ENCODE results near the gene KRTAP12-1. TPM values are rescaled to one million over a fixed set of nuclear protein-coding genes. Genes with fewer than 3 reads are reported as not detected.
"Not testable (repeated sequence)": the region's sequence is repeated elsewhere in the genome, so short reads cannot be mapped to it uniquely, and the experiment has no call there.

Gene KRTAP12-1
- polyA plus RNA-seq, 3 donors from 2014 or later: not detected

DNA sequence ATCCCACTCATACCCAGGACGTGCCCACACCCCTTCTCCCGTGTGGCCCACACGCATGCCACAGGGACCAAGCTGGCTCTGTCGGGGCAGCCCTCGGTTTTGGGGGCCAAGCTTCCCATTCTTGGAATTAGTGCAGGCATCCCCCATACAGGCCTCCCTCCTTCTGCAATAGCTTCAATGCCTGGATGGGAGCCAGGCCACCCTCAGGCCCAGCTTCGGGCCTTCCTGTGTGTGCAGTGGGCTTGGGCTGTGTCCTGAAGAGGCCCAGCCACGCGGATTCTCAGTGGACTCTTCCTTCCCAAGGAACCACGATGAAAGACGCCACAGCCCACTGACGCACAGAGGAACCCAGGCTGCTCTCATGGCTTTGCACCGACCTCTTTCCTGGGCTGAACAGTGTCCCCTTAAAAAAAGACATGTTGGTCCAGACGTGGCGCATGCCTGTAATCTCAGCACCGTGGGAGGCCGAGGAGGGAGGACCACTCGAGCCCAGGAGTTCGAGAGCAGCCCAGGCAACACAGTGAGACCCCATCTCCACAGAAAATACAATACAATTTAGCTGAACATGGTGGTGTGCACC, 32.4 kb downstream of the KRTAP12-1 start:
- no peak overlapping the region for H3K4me3 Mint-ChIP-seq
- peaks cover 1 to 7% (median 3%) of the 10 kb centered on the region in 3 donors for H3K27me3 Mint-ChIP-seq (ENCODE audit: low read depth in 3 of 3)
- peaks cover 8 to 11% (median 9%) of the 10 kb centered on the region in 6 donors for H3K9me3 Mint-ChIP-seq
- H3K27ac Mint-ChIP-seq: no peak overlapping the region
- peaks cover 3 to 5% (median 5%) of the 10 kb centered on the region in 3 donors for H3K36me3 Mint-ChIP-seq
- H3K4me1 Mint-ChIP-seq: peaks cover 1 to 10% of the 10 kb centered on the region in 2 donors
- no peak for DNase-seq

DNA sequence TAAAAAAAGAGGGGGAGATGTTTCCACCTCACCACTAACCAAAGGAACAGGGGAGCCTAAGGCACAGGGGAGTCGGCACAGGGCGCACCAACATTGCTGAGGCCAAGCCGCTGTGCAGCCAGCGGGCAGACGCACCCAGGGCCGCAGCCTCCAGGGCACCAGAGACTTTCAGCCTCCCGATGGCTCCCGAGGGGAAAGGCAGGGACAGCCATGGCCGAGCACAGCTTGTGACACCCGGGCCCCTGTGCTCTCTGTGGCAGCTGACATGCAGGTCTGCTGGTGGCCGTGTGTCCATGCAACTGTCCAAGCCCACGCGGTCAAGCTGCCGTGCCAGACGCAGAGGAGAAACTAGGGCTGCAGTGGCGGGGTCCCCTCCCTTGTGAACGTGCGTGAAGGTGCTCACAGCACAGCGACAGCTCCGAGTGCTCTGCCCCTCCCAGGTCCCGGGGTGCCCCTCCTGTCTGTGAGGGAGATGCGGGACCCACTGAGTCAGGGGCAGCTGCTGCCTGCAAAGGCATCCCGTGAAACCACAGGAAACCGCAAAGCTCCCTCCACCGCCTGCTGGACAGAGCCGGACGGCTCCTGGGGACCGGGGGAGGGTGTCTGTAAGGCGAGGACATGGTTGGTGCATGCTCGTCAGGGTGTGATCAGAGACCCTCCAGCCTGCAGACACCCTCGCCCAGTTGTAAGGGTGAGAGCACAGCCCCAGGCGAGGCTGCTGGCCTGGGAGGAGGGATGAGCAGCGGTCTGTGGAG, 33.2 kb downstream of the KRTAP12-1 start:
- peaks cover 0 to 3% of the 10 kb centered on the region in 2 donors for H3K4me1 Mint-ChIP-seq
- peaks cover 9 to 13% (median 11%) of the 10 kb centered on the region in 3 donors for H3K36me3 Mint-ChIP-seq
- DNase-seq: no peak
- H3K27me3 Mint-ChIP-seq (ENCODE audit: low read depth in 3 of 3): peaks cover 0 to 10% (median 5%) of the 10 kb centered on the region in 3 donors
- no peak overlapping the region for H3K27ac Mint-ChIP-seq
- H3K9me3 Mint-ChIP-seq: peaks cover 8 to 20% (median 18%) of the 10 kb centered on the region in 6 donors
- H3K4me3 Mint-ChIP-seq: no peak overlapping the region

- Mint-ChIP-seq H3K27me3 (ENCODE audit: low read depth in 3 of 3) (peaks cover 4 to 10% (median 5%) of the 10 kb centered on the region in 3 donors), H3K4me3 (no peak overlapping the region), H3K27ac (no peak overlapping the region), H3K4me1 (no peaks in the 10 kb centered on the region), H3K36me3 (peaks cover 9 to 13% (median 11%) of the 10 kb centered on the region in 3 donors), H3K9me3 (peaks cover 10 to 30% (median 23%) of the 10 kb centered on the region in 6 donors)
- no peak for DNase-seq
Measured at GRCh38 chr21:44647222-44647552, 34.8 kb downstream of the KRTAP12-1 start.

DNA sequence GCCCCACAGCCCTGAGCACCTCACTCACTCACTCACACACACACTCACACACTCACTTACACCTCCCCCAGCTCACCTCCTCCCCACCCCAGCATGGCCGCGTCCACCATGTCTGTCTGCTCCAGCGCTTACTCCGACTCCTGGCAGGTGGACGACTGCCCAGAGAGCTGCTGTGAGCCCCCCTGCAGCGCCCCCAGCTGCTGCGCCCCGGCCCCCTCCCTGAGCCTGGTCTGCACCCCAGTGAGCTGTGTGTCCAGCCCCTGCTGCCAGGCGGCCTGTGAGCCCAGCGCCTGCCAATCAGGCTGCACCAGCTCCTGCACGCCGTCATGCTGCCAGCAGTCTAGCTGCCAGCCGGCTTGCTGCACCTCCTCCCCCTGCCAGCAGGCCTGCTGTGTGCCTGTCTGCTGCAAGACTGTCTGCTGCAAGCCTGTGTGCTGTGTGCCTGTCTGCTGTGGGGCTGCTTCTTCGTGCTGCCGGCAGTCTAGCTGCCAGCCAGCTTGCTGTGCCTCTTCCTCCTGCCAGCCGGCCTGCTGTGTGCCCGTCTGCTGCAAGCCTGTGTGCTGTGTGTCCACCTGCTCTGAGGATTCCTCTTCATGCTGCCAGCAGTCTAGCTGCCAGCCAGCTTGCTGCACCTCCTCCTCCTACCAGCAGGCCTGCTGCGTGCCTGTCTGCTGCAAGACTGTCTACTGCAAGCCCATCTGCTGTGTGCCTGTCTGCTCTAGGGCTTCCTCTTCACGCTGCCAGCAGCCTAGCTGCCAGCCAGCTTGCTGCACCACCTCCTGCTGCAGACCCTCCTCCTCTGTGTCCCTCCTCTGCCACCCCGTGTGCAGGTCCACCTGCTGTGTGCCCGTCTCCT, 35.4 kb downstream of the KRTAP12-1 start, which contains the start of gene KRTAP10-11:
Gene KRTAP10-11 (plus strand): TSS at position 49 of the 856 bp plus-strand sequence. CDS start 45 bp downstream, at position 94.
- H3K9me3 Mint-ChIP-seq: peaks cover 10 to 30% (median 23%) of the 10 kb centered on the region in 6 donors
- not testable (repeated sequence) for H3K27me3 Mint-ChIP-seq (ENCODE audit: low read depth in 3 of 3); H3K4me3 Mint-ChIP-seq; DNase-seq; H3K4me1 Mint-ChIP-seq
- peaks cover 9 to 13% (median 11%) of the 10 kb centered on the region in 3 donors for H3K36me3 Mint-ChIP-seq
- H3K27ac Mint-ChIP-seq: peak within 1 kb of the TSS in 1 of 6 donors; percentile 49

DNA sequence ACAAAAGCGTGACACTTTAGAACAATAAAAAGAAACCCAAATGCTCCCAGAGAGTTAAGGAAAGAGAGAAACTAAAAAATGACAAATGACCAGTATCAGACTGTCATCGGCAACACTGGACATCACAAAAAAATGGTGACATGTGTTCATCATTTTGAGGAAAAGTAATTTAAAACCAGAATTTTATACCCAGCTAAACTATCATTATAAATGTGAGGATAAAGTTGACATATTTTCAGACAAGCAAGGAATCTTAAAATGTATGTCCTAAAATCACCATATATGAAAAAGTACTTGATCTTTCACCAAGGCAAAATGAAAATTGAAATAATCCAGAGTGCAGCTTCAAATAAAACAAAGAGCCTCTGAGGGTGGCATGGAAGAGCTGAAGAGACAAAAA, 37.1 kb downstream of the KRTAP12-1 start:
- Mint-ChIP-seq H3K27ac (no peak overlapping the region), H3K4me1 (no peaks in the 10 kb centered on the region), H3K27me3 (ENCODE audit: low read depth in 3 of 3) (peaks cover 8 to 13% (median 9%) of the 10 kb centered on the region in 3 donors), H3K4me3 (no peak overlapping the region), H3K9me3 (peaks cover 13 to 35% (median 23%) of the 10 kb centered on the region in 6 donors), H3K36me3 (peaks cover 9 to 17% (median 16%) of the 10 kb centered on the region in 3 donors)
- no peak for DNase-seq

GRCh38 chr21:44643741-44644310, 38.1 kb downstream of the KRTAP12-1 start:
- Mint-ChIP-seq H3K4me1 (peaks cover 0 to 2% of the 10 kb centered on the region in 2 donors), H3K9me3 (peaks cover 13 to 35% (median 23%) of the 10 kb centered on the region in 6 donors), H3K27me3 (ENCODE audit: low read depth in 3 of 3) (peaks cover 10 to 13% (median 11%) of the 10 kb centered on the region in 3 donors), H3K4me3 (no peak overlapping the region), H3K36me3 (peaks cover 9 to 17% (median 17%) of the 10 kb centered on the region in 3 donors), H3K27ac (peak overlapping the region in 1 of 6 donors; percentile 7)
- DNase-seq: no peak

- DNase-seq: no peak
- Mint-ChIP-seq H3K4me3 (no peak overlapping the region), H3K36me3 (peaks cover 9 to 17% (median 17%) of the 10 kb centered on the region in 3 donors), H3K27me3 (ENCODE audit: low read depth in 3 of 3) (peaks cover 6 to 15% (median 11%) of the 10 kb centered on the region in 3 donors), H3K27ac (no peak overlapping the region), H3K4me1 (peaks cover 0 to 2% of the 10 kb centered on the region in 2 donors), H3K9me3 (peaks cover 13 to 35% (median 23%) of the 10 kb centered on the region in 6 donors)
Measured at GRCh38 chr21:44640761-44641160, 41.2 kb downstream of the KRTAP12-1 start.

DNA sequence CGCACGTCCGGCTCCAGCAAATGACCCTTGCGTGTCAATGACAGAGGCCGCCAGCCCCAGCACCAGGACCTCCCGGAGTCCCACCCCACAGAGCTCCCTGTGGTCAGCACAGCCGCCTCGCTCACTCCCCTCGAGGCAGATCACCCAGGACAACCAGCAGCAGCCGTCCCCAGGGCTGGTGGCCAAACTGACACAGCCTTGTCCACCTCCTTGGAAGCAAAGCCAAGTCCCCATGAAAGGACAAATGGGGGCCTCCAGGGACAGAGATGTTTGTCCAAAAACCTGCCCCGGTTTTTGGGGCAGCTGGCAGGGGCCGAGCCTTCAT, 42.7 kb downstream of the KRTAP12-1 start:
- DNase-seq: no peak
- Mint-ChIP-seq H3K9me3 (peaks cover 3 to 21% (median 11%) of the 10 kb centered on the region in 6 donors), H3K27ac (no peak overlapping the region), H3K4me1 (peaks cover 0 to 2% of the 10 kb centered on the region in 2 donors), H3K27me3 (ENCODE audit: low read depth in 3 of 3) (peaks cover 1 to 15% (median 11%) of the 10 kb centered on the region in 3 donors), H3K4me3 (no peak overlapping the region), H3K36me3 (peaks cover 4 to 12% (median 9%) of the 10 kb centered on the region in 3 donors)

- H3K27ac Mint-ChIP-seq, DNase-seq, H3K36me3 Mint-ChIP-seq, H3K4me3 Mint-ChIP-seq, H3K4me1 Mint-ChIP-seq: not testable (repeated sequence)
- H3K9me3 Mint-ChIP-seq: peaks cover 1 to 15% (median 7%) of the 10 kb centered on the region in 6 donors
- H3K27me3 Mint-ChIP-seq (ENCODE audit: low read depth in 3 of 3): peaks cover 1 to 15% (median 11%) of the 10 kb centered on the region in 3 donors
Measured at GRCh38 chr21:44638506-44639330, 43.2 kb downstream of the KRTAP12-1 start.

DNA sequence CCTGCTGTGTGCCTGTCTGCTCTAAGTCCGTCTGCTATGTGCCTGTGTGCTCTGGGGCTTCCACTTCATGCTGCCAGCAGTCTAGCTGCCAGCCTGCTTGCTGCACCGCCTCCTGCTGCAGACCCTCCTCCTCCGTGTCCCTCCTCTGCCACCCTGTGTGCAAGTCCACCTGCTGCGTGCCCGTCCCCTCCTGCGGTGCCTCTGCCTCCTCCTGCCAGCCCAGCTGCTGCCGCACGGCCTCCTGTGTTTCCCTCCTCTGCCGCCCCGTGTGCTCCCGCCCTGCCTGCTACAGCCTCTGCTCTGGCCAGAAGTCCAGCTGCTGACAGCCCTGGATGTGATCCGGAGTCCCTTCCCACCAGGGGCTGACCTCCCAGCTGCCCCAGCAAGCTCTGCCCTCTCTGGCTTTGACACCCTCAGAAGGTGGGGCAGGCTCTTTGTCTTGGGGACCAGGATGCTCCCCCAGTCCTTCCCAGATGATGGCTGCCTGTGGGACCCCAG, 44.1 kb downstream of the KRTAP12-1 start:
- H3K36me3 Mint-ChIP-seq, DNase-seq, H3K4me1 Mint-ChIP-seq, H3K4me3 Mint-ChIP-seq: not testable (repeated sequence)
- Mint-ChIP-seq H3K9me3 (peaks cover 4 to 15% (median 8%) of the 10 kb centered on the region in 6 donors), H3K27me3 (ENCODE audit: low read depth in 3 of 3) (peaks cover 1 to 15% (median 7%) of the 10 kb centered on the region in 3 donors), H3K27ac (peak overlapping the region in 1 of 6 donors; percentile 78)

- Mint-ChIP-seq H3K36me3 (peaks cover 6 to 12% (median 11%) of the 10 kb centered on the region in 3 donors), H3K4me3 (no peak within 1 kb of the TSS), H3K27ac (peak within 1 kb of the TSS in 2 of 6 donors; percentile 6 to 78), H3K4me1 (peaks cover 0 to 2% of the 10 kb centered on the region in 2 donors), H3K27me3 (ENCODE audit: low read depth in 3 of 3) (peaks cover 3 to 15% (median 7%) of the 10 kb centered on the region in 3 donors), H3K9me3 (peaks cover 9 to 19% (median 10%) of the 10 kb centered on the region in 6 donors)
- no peak for DNase-seq
Measured at GRCh38 chr21:44637018-44637850, 44.7 kb downstream of the KRTAP12-1 start, which contains the start of gene KRTAP10-10. TSS of gene KRTAP10-10 (plus strand) at chr21:44637356. CDS start at chr21:44637418, 62 bp downstream.

Data from immature natural killer cell (primary cell).